OCI-LY3 (cell line): ENCODE data around the gene KCNQ1.

Experiments used
- H2AFZ ChIP-seq: fragments of 200-600, 300-600 bp; shearing (Covaris generic); 2 replicates; pipeline ENCODE4 v1.6.0; 2014; ENCODE audit warnings: antibody characterized with exemption, low read depth, low read length
- H3K27ac ChIP-seq: fragments of 200-600, 300-600 bp; sonication (generic); 2 replicates; pipeline ENCODE4 v1.5.1; 2014; ENCODE audit warnings: mild to moderate bottlenecking, low read length, moderate library complexity, mixed read lengths
- H3K27me3 ChIP-seq: fragments of 200-600, 300-600 bp; sonication (generic); 2 replicates; pipeline ENCODE4 v1.6.1; 2014; ENCODE audit warnings: low read depth, low read length, mixed read lengths
- H3K36me3 ChIP-seq: fragments of 200-600, 300-600 bp; sonication (generic); replicated peaks from 2 replicates; pipeline ENCODE3; 2014; ENCODE audit warnings: low read depth, low read length, mixed read lengths
- H3K4me1 ChIP-seq: fragments of 300-600, 200-600 bp; sonication (generic); 2 replicates; pipeline ENCODE4 v1.6.1; 2014; ENCODE audit warnings: low read length, mixed read lengths
- H3K4me2 ChIP-seq: fragments of 200-600, 300-600 bp; sonication (generic); 2 replicates; pipeline ENCODE4 v1.6.1; 2014; ENCODE audit warnings: low read length, mixed read lengths
- H3K4me3 ChIP-seq: fragments of 300-600, 200-600 bp; sonication (generic); 2 replicates; pipeline ENCODE4 v1.5.1; 2014; ENCODE audit warnings: antibody characterized with exemption, mild to moderate bottlenecking, low read length, moderate library complexity
- H3K79me2 ChIP-seq: fragments of 300-600, 200-600 bp; shearing (Covaris generic); 2 replicates; pipeline ENCODE4 v1.6.1; 2014; ENCODE audit warnings: mild to moderate bottlenecking, low read length, mixed read lengths
- H3K9ac ChIP-seq: fragments of 300-600, 200-600 bp; shearing (Covaris generic); 2 replicates; pipeline ENCODE4 v1.6.0; 2014; ENCODE audit warnings: mild to moderate bottlenecking, low read length, moderate library complexity
- H3K9me3 ChIP-seq: fragments of 200-600, 300-600 bp; shearing (Covaris generic); 2 replicates; pipeline ENCODE4 v1.6.1; 2014; ENCODE audit warnings: low read length, mixed read lengths; ENCODE audit not compliant: insufficient read depth
- H4K20me1 ChIP-seq: fragments of 200-600, 300-600 bp; sonication (generic); 2 replicates; pipeline ENCODE4 v1.6.1; 2016; ENCODE audit warnings: low read length, mixed read lengths; ENCODE audit not compliant: insufficient read depth
- CTCF ChIP-seq: fragments of 200-600, 300-600 bp; sonication (generic); IDR thresholded peaks from 2 replicates; pipeline ENCODE4 v1.5.1; 2014; ENCODE audit warnings: antibody characterized with exemption, low read length, low read depth
- EZH2phosphoT487 ChIP-seq: fragments of 200-600 bp; shearing (Covaris generic); IDR thresholded peaks from 2 replicates; pipeline ENCODE4 v1.6.1; 2018; ENCODE audit warnings: antibody characterized with exemption, mixed run types, low read depth

The KCNQ1 gene

GRCh38 chr11:2789791-2790567, 345.2 kb downstream of the KCNQ1 start:
- Histone ChIP-seq H3K4me2 (no peak overlapping the region), H3K27ac (no peak overlapping the region), H3K9me3 (no peaks in the 10 kb centered on the region), H3K4me1 (no peaks in the 10 kb centered on the region), H3K27me3 (peaks cover 5% of the 10 kb centered on the region; the same call in 1 of the 2 replicates), H4K20me1 (no peaks in the 10 kb centered on the region), H3K79me2 (no peaks in the 10 kb centered on the region), H3K4me3 (no peak overlapping the region), H3K36me3 (no peaks in the 10 kb centered on the region), H2AFZ (no peak overlapping the region), H3K9ac (no peak overlapping the region)
- TF ChIP-seq CTCF, result no peak
- no peak for TF ChIP-seq EZH2phosphoT487

- Histone ChIP-seq H4K20me1 (no peaks in the 10 kb centered on the region), H3K4me3 (no peak overlapping the region), H3K4me2 (no peak overlapping the region), H3K79me2 (no peaks in the 10 kb centered on the region), H3K9me3 (no peaks in the 10 kb centered on the region), H3K36me3 (no peaks in the 10 kb centered on the region), H3K9ac (no peak overlapping the region), H3K4me1 (no peaks in the 10 kb centered on the region), H3K27me3 (peaks cover 5% of the 10 kb centered on the region; the same call in 1 of the 2 replicates), H2AFZ (no peak overlapping the region), H3K27ac (no peak overlapping the region)
- TF ChIP-seq EZH2phosphoT487, result no peak
- no peak for TF ChIP-seq CTCF
Observed at GRCh38 chr11:2790568-2790921, 345.7 kb downstream of the KCNQ1 start.

DNA sequence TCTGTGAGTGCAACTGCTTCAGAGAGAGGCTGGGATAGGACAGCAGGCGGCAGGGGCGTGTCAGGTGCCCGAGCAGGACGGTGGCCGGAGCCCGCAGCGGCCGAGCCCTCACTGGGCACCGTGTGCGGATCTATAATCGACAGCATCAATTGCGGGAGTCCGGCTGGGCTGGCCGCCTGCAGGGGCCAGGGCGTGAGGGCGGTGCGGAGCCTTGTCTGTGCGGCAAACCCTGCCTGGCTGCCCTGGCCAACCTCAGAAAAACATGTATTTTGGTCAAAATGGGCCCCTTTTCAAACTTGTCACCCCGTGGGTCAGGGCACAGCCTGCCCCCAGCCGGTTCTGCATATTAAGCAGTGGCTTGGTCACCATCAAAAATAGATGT, 346.3 kb downstream of the KCNQ1 start:
- Histone ChIP-seq H3K4me2 (no peak overlapping the region), H3K36me3 (no peaks in the 10 kb centered on the region), H4K20me1 (no peaks in the 10 kb centered on the region), H3K9ac (no peak overlapping the region), H3K4me3 (no peak overlapping the region), H3K27ac (no peak overlapping the region), H3K27me3 (peaks cover 3% of the 10 kb centered on the region; the same call in 1 of the 2 replicates), H2AFZ (no peak overlapping the region), H3K9me3 (no peaks in the 10 kb centered on the region), H3K79me2 (no peaks in the 10 kb centered on the region), H3K4me1 (no peaks in the 10 kb centered on the region)
- TF ChIP-seq CTCF (no peak), EZH2phosphoT487 (no peak)

GRCh38 chr11:2791521-2792380, 346.9 kb downstream of the KCNQ1 start:
- no peak overlapping the region for H2AFZ ChIP-seq
- H3K9ac ChIP-seq, result no peak overlapping the region
- H3K36me3 ChIP-seq, result no peaks in the 10 kb centered on the region
- no peaks in the 10 kb centered on the region for H4K20me1 ChIP-seq
- H3K27ac ChIP-seq, result no peak overlapping the region
- no peaks in the 10 kb centered on the region for H3K9me3 ChIP-seq
- H3K79me2 ChIP-seq, result no peaks in the 10 kb centered on the region
- H3K4me2 ChIP-seq, result no peak overlapping the region
- H3K4me3 ChIP-seq, result no peak overlapping the region
- no peaks in the 10 kb centered on the region for H3K4me1 ChIP-seq
- TF ChIP-seq CTCF, result no peak
- no peak for TF ChIP-seq EZH2phosphoT487
- no peaks in the 10 kb centered on the region for H3K27me3 ChIP-seq
